ENCODE data around the gene POU4F1.

Gene POU4F1

GRCh38 chr13:78587395-78587794, 16.0 kb downstream of the POU4F1 start:
- no peak overlapping the region for H3K4me3 ChIP-seq (ENCODE audit: low read depth, low read length)
- TF ChIP-seq CTCF (IDR thresholded peaks at IDR 0.05; ENCODE audit: low read depth, low read length) = no peak

GRCh38 chr13:78586706-78587105, 16.6 kb downstream of the POU4F1 start:
- TF ChIP-seq CTCF (IDR thresholded peaks at IDR 0.05; ENCODE audit: low read depth, low read length) = peak; percentile 30; the same call in 1 of the 2 replicates
- H3K4me3 ChIP-seq (ENCODE audit: low read depth, low read length) = no peak overlapping the region

DNA sequence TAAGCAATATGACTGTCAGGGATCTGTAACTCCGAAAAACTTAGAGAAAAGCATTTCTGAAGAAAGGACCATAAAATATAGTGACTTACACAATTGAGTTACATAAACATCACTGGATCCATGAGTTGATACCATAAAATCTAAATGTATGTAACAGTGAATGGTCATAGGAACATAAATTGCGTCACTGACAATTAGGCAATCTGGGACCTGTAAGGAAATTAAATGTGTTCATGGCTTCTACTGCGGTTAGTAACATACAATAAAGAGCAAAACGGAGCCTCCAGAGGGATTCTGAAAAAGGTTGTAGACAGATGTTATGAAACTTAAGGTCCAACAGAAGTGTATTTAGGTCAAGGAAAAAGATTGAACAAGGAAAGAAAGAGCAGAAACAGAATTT, 27.1 kb downstream of the POU4F1 start:
- TF ChIP-seq CTCF (IDR thresholded peaks at IDR 0.05; ENCODE audit: low read depth, low read length) = no peak
- no peak overlapping the region for H3K4me3 ChIP-seq (ENCODE audit: low read depth, low read length)

- no peak overlapping the region for H3K4me3 ChIP-seq (ENCODE audit: low read depth, low read length)
- TF ChIP-seq CTCF (IDR thresholded peaks at IDR 0.05; ENCODE audit: low read depth, low read length) = no peak
Measured at GRCh38 chr13:78572459-78572858, 30.9 kb downstream of the POU4F1 start.

- no peak for TF ChIP-seq CTCF (IDR thresholded peaks at IDR 0.05; ENCODE audit: low read depth, low read length)
- H3K4me3 ChIP-seq (ENCODE audit: low read depth, low read length) = no peak overlapping the region
Measured at GRCh38 chr13:78569029-78569428, 34.3 kb downstream of the POU4F1 start.

DNA sequence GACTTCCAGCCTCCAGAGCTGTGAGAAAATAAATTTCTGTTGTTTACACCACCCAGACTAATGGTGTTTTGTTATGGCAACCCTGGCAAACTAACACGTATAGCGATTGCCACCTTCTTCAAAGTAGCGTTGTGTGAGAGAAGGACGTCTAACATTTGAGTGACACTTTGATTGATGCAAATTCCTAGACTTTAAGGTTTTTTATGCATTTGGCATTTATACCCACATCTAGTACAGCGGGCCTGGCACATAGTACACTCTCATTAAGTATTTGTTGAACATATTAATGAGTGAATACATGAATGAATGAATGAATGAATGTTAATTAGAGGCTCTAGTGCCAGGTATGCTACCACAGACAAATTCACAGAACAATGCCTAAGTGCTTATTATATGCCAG, 36.7 kb downstream of the POU4F1 start:
- H3K4me3 ChIP-seq (ENCODE audit: low read depth, low read length) = no peak overlapping the region
- no peak for TF ChIP-seq CTCF (IDR thresholded peaks at IDR 0.05; ENCODE audit: low read depth, low read length)

DNA sequence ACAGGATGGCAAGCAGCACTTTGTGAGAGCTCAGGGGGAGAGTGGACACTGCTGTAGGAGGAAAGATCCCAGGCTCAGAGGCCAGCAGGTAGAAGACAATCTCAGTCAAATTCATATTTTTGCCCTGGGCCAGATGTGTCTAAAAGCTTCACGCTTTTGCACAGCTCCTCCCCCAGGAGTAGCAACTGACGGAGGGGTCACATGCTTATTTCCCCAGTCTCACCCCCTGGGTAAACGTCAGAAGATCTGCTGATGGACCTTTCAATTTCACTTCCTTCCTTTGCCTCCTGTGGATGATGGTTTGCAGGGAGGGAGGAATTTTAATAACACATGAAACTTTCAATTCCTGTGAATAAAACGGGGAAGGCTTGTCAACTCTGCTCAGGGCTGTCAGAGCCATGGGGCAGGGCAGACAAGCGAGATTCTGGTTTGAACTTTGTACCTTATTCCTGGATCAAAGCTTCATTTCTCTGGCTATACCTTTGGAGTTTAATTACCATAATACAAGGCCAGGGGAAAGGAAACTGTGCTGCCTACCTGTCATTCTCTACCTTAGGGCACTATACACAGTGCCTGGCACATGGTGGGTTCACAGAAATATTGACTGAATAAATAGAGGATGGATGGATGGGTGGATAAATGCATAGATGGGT, 41.0 kb downstream of the POU4F1 start:
- no peak overlapping the region for H3K4me3 ChIP-seq (ENCODE audit: low read depth, low read length)
- TF ChIP-seq CTCF (IDR thresholded peaks at IDR 0.05; ENCODE audit: low read depth, low read length) = no peak
